Measurements from ENCODE around the gene RIMBP2. TPM values are rescaled to one million over a fixed set of nuclear protein-coding genes. Genes with fewer than 3 reads are reported as not detected.

Gene RIMBP2
- total and polyA plus RNA-seq, 8 donors = 0.42 to 19.0 (median 16.1) TPM

DNA sequence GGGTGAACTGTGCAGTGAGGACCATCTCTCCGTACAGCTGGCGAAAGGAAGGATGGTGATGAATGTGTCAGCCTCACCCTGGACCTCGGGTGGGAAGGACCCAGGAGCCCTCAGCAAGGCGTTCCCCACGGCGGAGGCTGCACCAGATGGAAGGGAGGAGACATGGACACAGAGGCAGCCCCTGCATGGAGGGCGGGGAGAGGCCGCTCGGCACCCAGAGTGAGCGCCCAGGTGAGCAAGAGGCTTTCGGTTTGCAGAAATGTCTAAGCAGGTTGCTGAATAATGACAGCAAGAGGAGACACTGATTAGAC, 268.5 kb downstream of the RIMBP2 start:
- Histone ChIP-seq H3K4me3 (no peak overlapping the region), H3K9me3 (no peaks in the 10 kb centered on the region), H3K36me3 (no peaks in the 10 kb centered on the region), H3K27me3 (no peaks in the 10 kb centered on the region), H3K27ac (no peak overlapping the region), H3K4me1 (no peaks in the 10 kb centered on the region)
- TF ChIP-seq, protein P1, sequence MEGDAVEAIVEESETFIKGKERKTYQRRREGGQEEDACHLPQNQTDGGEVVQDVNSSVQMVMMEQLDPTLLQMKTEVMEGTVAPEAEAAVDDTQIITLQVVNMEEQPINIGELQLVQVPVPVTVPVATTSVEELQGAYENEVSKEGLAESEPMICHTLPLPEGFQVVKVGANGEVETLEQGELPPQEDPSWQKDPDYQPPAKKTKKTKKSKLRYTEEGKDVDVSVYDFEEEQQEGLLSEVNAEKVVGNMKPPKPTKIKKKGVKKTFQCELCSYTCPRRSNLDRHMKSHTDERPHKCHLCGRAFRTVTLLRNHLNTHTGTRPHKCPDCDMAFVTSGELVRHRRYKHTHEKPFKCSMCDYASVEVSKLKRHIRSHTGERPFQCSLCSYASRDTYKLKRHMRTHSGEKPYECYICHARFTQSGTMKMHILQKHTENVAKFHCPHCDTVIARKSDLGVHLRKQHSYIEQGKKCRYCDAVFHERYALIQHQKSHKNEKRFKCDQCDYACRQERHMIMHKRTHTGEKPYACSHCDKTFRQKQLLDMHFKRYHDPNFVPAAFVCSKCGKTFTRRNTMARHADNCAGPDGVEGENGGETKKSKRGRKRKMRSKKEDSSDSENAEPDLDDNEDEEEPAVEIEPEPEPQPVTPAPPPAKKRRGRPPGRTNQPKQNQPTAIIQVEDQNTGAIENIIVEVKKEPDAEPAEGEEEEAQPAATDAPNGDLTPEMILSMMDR (IDR thresholded peaks at IDR 0.05) = no peak
- no peak for ATAC-seq
- intact Hi-C loops (cut with DNase I) = no loop called here
- peak in 1 of 4 donors; percentile 70 for DNase-seq

DNA sequence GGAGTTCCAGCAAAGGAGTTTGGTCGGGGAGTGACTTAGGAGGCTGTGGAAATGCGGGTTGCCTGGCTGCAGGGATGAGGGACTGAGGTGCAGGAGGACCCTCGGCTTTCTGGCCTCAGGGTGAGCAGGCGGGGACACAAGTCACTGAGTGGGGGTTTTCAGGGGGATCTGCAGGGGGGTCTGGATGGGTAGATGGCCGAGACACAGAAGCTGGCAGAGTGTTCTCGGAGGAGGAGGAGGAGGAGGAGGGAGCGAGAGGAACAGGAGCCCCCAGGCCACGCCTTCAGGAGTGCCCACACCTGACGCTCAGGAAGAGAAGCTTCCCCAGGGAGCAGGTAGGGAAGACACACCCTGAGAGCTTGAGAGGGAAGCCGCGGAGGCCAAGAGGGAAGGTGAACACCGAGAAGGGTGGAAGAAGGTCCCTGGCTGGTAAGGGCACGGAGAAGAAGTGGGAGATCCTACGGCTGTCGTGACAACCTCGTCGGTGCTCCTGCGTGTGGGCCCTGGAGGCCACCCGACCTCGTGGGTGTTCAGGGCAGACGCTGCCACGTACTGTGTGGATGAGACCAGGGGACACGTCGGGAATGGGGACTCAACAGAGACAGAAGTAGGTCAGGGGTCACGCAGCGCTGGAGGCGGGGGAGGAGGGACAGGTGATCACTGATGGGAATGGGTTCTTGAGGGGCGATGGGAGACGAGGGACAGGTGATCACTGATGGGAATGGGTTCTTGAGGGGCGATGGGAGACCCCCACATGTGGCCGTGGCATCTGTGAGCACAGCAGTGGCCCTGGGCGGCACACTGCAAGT, 269.0 kb downstream of the RIMBP2 start:
- ATAC-seq = no peak
- TF ChIP-seq, protein P1 (IDR thresholded peaks at IDR 0.05) = no peak
- DNase-seq = peak in 1 of 4 donors; percentile 72

DNA sequence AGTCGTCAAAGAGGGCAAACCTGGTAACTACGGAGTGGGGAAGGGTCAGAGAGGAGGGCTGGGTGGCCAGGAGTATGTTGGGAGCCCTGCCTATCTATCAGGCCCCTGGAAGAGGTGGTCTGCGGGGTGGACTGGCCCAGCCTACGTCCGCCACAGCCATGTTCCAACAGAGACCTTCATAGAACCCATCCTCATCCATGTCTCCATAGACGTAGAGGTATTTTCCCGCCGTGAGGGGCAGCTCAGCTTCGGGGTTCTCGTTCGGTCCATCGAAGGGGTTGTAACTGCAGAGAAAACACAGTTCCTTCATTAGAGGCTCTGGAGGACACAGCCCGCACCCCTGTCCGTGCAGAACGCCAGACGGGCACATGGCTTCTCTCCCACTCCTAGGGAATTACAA, 271.1 kb downstream of the RIMBP2 start:
- DNase-seq (no peak), ATAC-seq (no peak)
- intact Hi-C loops (cut with DNase I) = no loop called here
- H3K27me3 ChIP-seq = no peaks in the 10 kb centered on the region
- H3K27ac ChIP-seq = no peak overlapping the region
- TF ChIP-seq, protein P1 (IDR thresholded peaks at IDR 0.05) = no peak
- no peaks in the 10 kb centered on the region for H3K4me1 ChIP-seq
- H3K9me3 ChIP-seq = peaks cover 0 to 10% of the 10 kb centered on the region in 2 donors
- H3K36me3 ChIP-seq = no peaks in the 10 kb centered on the region
- no peak overlapping the region for H3K4me3 ChIP-seq

More for the DNA sequence above, 269.0 kb downstream of the RIMBP2 start:
- Histone ChIP-seq H3K27me3 (no peaks in the 10 kb centered on the region), H3K4me1 (no peaks in the 10 kb centered on the region), H3K36me3 (no peaks in the 10 kb centered on the region), H3K4me3 (no peak overlapping the region), H3K9me3 (peaks cover 0 to 4% of the 10 kb centered on the region in 2 donors), H3K27ac (no peak overlapping the region)
- intact Hi-C loops (cut with DNase I) = no loop called here

DNA sequence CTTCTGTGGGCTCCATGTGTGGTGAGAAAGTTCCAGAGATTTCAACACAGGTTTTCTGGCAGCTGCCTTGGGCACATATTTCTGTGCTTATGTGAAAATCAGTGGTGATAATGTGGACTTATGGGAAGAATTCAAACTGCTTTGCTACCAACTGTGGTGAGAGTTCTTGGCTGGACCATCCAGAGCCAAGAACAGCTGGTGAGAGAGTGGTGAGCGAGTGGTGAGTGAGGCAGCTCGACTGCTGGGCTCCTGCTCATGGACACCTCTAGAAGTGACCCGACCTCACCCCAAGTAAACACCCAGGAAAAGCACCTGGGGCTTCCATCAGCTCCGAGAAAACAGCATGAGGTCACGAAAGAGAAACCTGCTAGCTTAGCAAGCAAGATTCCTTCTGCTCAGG, 272.0 kb downstream of the RIMBP2 start:
- H3K4me1 ChIP-seq = no peaks in the 10 kb centered on the region
- peaks cover 0 to 10% of the 10 kb centered on the region in 2 donors for H3K9me3 ChIP-seq
- intact Hi-C loops (cut with DNase I) = no loop called here
- no peak overlapping the region for H3K4me3 ChIP-seq
- no peak overlapping the region for H3K27ac ChIP-seq
- TF ChIP-seq, protein P1 (IDR thresholded peaks at IDR 0.05) = no peak
- DNase-seq = no peak
- no peaks in the 10 kb centered on the region for H3K36me3 ChIP-seq
- no peaks in the 10 kb centered on the region for H3K27me3 ChIP-seq
- ATAC-seq = no peak

DNA sequence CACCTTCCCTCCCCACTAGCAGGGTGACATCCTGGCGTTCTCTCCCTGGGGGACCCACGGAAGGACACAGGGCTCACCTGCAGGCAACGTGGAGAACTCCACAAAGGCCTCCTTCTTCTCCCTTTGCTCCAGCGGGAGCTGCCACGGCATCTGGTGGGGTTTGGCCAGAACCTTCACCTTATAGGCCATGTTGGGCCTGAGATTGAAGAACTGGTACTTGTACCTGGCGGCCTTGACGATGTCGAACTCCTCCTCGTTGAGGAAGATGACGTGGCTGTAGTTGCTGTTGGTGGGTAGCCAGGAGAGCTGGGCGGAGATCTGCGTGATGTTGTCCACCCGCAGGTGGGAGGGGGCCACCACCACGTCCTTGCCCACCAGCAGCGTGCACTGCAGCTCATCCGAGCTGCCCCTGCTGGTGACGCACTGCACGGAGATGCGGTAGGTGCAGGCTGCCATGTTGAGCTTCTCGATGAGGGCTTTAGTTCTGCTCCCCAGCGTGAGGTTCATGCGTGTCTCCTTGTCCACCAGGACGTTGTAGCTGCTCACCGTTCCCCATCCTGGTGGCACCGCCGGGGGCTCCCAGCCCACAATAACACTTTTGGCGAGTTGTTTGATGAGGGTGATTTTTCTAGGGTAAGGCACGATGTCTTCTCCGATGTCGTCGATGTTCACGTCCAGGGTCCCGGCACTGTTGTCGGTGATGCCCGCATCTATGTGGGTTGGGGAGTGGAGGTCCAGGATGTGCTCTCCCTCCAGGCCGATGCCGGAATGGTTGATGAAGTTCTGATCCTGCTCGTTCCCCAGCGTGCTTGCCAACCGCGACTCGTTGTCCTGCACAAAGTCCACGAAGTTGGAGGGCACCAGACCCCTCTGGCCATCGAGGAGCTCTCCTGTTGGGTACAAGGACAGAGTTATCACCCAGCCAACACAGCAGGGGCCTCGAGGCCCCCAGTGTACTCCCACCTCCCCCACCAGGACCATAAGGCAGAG, 274.0 kb downstream of the RIMBP2 start:
- intact Hi-C loops (cut with DNase I) = no loop called here
- Histone ChIP-seq H3K4me3 (no peak overlapping the region), H3K27ac (no peak overlapping the region), H3K9me3 (peaks cover 0 to 19% of the 10 kb centered on the region in 2 donors), H3K27me3 (no peaks in the 10 kb centered on the region), H3K4me1 (no peaks in the 10 kb centered on the region), H3K36me3 (no peaks in the 10 kb centered on the region)
- DNase-seq = no peak
- TF ChIP-seq, protein P1 (IDR thresholded peaks at IDR 0.05) = no peak
- ATAC-seq = no peak
